NCI-H226 (cell line): ENCODE data around the gene SORL1.

Experiments used
- DNase-seq: peaks from one replicate; pipeline ENCODE4 v3.0.0-alpha.2; 2015

SORL1 gene

DNA sequence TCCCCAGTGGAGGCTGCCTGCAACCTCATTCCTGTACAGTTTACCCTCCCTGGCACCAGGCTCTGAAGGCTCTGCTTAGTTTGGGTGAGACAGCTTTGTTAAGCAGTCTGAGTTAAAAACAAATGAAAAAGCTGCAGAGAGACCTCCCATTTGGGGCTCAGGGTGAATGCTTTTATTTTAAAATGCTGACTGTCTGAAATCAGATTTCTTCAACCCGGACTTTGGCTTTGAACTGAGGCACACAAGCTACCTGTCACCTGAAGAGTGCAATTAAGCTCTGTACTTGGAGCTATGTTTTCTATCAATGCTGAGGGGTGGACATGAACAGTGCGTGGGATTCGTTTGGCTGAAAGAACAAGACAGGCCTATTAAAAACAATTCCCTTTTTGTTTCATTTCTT lies 218.2 kb downstream of the SORL1 start:
- no peak for DNase-seq

DNA sequence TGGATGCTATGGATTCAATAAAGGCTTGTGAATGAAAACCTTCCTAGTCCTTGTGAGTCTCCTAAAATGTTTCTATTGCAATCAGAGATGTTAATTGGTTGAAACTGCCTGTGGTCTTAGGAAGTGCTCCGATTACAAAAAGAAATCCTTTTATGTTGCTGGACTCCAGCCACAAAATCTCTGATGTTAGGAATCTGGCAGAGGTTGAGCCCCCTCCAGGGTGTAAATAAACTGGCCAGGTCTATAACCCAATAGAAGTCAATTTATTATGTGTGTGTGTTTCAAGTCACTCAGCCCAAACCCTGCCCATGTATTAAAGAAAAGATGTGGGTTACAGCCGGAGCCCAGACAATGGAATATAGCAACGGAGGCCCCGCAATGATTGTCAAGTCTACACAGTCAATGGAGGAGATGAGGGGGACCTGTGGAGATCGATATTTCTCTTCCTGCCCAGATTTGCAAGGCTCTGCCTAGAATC lies 218.7 kb downstream of the SORL1 start:
- no peak for DNase-seq

DNA sequence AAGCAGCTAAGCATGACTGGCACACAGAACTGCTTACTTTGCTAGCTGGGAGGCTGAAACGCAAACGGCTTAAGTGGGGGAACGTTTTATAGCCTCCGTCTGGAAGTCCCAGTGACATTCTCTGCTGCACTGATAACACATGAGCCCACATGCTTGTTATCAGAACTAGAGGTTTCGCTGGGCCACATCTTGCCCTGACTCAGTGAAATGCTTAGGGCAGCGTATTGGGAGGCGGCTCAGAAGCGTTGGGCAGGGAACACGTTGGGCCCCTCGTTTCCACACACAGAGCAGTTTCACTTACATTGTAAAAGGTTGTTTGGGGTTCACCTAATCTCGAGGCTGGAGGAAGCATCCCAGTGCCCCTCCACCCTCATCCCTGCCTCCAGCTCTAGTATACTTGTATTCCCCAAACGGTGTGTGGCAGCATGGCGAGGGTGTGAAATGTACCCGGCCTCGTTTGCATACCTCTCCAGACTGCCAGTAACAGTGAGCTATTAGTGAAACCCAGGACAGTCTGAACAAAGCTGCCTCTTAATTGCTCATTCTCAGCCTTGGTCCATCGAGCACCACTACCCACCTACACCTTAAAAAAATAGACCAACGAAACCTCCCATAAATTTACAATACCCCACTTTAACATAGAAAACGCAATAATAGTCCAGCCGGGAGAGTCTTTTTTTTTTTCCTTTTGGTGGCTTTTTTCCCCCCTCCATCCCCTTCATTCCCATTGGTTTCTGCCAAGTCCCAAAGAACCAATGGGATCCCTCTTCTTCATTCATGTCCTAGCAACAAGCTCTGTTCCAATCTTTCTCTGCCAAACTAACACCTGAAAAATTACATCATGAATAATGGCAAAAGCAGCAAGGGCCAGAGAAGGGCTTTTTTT lies 219.4 kb downstream of the SORL1 start:
- DNase-seq, result no peak

DNA sequence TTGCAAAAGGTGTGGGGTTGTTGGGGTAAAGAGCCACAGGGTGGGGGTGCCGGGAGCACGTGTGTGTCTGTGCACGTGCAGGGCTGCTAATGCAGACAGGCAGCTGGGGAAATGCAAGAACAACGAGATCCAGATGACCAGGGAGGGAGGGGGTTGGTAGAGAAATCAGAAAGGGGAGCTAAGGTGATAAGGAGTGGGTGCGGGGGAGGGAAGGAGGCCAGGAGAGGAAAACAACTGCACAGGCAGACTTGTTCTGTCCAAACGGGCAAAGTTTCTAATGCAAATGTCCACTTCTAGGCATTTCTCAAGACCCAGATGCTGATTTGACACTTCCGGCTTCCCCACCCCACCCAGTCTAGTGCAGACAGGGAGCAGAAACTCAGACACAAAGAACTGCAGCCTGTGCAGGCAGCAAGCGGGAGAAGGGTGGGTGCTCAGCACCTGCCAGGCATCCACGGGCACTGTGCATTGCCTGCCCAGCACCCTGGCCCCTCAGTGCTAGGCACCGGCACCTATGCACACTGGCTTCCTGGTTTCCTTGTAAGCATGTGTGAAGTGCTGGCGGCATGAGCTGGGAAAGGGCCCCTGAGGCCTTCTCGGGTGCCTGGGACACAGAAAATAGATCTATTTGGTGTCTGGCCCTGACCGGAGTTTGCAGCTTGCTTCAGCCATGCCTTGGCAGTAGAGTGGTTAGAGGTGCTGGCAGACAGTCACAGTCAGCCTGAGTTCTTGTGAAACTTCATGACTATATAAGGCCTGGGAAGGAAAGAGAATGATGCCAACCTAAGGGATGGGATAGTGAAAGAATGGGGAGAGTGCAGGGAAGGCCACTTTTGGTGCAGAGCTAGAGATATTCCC lies 220.7 kb downstream of the SORL1 start:
- DNase-seq, result no peak

DNA sequence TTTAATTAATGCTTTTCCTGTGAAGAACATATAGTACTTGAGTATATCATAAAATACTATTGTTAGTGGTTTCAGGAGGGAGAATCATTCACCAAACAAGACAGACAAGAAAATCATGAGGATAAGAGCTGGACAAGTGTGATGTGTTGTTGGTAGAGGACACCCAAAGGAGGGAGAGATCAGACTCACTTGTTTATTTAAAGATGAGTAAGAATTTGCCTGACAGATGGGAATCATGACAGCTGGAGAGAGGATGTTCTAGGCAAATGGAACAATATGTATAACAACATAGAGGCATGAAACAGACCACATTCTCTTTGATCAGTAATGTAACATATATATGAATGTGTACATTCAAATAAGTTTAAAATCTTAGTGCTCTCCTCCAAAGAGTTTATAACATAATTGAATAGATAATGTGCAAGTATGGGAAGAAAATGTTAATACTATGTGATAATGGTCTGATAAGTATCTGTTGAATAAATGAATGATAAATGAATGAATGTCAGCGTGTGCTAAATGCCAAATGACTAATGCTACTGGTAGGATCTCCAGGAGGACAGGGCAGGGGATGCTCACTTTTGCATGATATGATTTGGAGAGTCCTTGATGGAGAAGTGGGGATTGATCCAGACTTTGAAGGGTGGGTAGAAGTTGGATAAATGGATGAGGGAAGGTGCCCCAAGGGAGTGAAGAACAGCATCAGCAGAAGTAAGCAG lies 229.6 kb downstream of the SORL1 start:
- no peak for DNase-seq
